GM13976 (cell line): ENCODE data around the gene PHEX.

Experiments
- DNase-seq: peaks from one replicate; pipeline ENCODE4 v3.0.0; 2012; ENCODE audit warnings: low spot score
- in situ Hi-C: fragments of 300-500 bp; cut with MboI; formaldehyde crosslinking; loops from one replicate; pipeline ENCODE4 v1.12.0; 2022; ENCODE audit warnings: low sequenced_read_pairs, mixed read lengths, inconsistent platforms; ENCODE audit not compliant: unreplicated experiment
- TF ChIP-seq, protein P1 (sequence below): IDR thresholded peaks from 2 replicates; pipeline ENCODE4 v1.5.1; 2012; ENCODE audit warnings: borderline replicate concordance, mild to moderate bottlenecking; ENCODE audit not compliant: insufficient read depth; ENCODE audit errors: extremely low read depth, missing control alignments, control extremely low read depth

PHEX gene

GRCh38 chrX:22220941-22221340 lies 188.8 kb downstream of the PHEX start:
- in situ Hi-C loops, result no loop called here
- no peak for DNase-seq
- TF ChIP-seq, protein P1, sequence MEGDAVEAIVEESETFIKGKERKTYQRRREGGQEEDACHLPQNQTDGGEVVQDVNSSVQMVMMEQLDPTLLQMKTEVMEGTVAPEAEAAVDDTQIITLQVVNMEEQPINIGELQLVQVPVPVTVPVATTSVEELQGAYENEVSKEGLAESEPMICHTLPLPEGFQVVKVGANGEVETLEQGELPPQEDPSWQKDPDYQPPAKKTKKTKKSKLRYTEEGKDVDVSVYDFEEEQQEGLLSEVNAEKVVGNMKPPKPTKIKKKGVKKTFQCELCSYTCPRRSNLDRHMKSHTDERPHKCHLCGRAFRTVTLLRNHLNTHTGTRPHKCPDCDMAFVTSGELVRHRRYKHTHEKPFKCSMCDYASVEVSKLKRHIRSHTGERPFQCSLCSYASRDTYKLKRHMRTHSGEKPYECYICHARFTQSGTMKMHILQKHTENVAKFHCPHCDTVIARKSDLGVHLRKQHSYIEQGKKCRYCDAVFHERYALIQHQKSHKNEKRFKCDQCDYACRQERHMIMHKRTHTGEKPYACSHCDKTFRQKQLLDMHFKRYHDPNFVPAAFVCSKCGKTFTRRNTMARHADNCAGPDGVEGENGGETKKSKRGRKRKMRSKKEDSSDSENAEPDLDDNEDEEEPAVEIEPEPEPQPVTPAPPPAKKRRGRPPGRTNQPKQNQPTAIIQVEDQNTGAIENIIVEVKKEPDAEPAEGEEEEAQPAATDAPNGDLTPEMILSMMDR, result no peak

DNA sequence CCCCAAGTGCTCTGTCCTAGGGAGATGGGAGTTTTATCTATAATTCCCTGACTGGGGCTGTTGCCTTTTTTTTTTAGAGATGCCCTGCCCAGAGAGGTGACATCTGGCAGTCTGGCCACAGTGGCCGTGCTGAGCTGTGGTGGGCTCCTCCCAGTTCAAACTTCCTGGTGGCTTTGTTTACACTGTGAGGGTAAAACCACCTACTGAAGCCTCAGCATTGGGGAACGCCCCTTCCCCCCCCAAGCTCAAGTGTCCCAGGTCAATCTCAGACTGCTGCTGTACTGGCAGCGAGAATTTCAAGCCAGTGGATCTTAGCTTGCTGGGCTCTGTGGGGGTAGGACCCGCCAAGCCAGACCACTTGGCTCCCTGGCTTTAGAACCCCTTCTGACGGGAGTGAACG lies 202.3 kb downstream of the PHEX start:
- in situ Hi-C loops, result no loop called here
- TF ChIP-seq, protein P1, result no peak
- no peak for DNase-seq

DNA sequence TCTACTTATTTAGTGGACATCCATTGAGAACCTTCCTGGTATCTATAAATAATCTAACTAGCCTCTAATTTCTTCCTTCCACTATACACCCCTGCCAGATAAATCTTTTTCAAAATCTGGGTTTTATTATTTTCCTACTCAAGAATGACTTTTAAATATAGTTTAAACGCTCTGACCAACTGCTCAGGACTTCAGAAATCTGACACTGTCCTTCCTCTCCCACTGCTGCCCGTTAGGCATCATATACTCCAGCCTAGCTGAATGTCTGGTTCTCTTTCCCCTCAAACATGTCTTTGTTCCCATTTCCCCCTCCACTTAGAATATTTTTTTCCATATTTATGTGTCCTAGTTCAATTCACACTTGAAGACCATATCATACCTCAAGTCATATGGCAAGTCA lies 205.4 kb downstream of the PHEX start:
- TF ChIP-seq, protein P1, result no peak
- in situ Hi-C loops, result no loop called here
- DNase-seq, result no peak

DNA sequence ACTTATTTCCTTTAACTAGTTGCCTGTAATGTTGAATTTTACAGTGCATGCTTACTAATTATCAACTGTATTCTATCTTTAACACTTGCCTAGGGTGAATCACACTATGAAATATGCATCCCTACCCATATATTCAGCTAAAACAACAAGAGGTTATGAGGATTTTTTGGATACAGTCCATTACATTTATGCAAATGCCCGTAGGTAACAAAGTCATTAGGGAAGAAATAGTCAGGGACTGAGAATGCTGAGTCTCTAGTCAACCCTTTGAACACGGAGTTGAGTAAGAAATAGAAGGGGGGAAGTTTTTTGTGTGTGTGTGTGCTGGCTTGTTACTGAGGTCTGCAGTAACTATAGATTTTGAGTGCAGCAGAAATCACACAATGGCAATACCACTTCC lies 214.5 kb downstream of the PHEX start:
- no peak for DNase-seq
- in situ Hi-C loops, result no loop called here
- TF ChIP-seq, protein P1, result no peak

GRCh38 chrX:22247169-22247568 lies 215.0 kb downstream of the PHEX start:
- no peak for DNase-seq
- in situ Hi-C loops, result no loop called here
- TF ChIP-seq, protein P1, result no peak

DNA sequence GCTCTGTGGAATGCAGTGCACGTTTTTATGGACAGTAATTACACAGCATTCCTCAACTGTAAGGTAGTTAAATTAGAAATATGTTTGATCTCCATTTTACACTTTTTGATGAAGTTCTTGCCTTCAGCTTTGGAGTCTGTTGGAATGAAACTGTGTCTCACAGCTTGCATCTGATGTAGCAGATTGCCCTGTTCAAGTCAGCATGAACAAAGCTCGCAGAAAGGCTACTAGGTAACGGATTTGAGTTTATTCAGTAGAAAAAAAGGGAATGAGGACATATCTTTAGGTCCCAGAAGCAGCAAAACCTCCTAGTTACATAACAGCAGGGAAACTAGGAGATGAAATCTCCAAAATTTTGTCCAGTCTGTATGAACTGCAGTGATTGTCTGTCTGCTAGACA lies 216.3 kb downstream of the PHEX start:
- in situ Hi-C loops, result no loop called here
- no peak for DNase-seq
- TF ChIP-seq, protein P1, result no peak

- in situ Hi-C loops, result no loop called here
- no peak for DNase-seq
- TF ChIP-seq, protein P1, result no peak
Observed at GRCh38 chrX:22249371-22249770, 217.2 kb downstream of the PHEX start.
